Posterior vena cava (tissue), 2 donors: ENCODE measurements around the gene PRDM16. TPM values are rescaled to one million over a fixed set of nuclear protein-coding genes. Genes with fewer than 3 reads are reported as not detected.

ENCODE experiments used
- DNase-seq: peaks from one replicate; pipeline ENCODE4 v3.0.0-alpha.2; 2020; ENCODE audit warnings: low spot score
- intact Hi-C, 2 donors: fragments of 100-400 bp; cut with DNase I; formaldehyde crosslinking; loops; one replicate each; pipeline versions ENCODE4 v1.14.1 to v1.14.2; 2022 to 2023
- total RNA-seq, 2 donors: library from RNA; stranded (reverse); fragmentation: NEBNext Ultra II Directional; extraction: Animal tissue kit (Norgen Biotek cat#: 25700); gene quantifications; one replicate each; pipeline ENCODE4 v1.2.1, GENCODE V29; 2021
- donor health status: DM: yes; HTN: yes; CAD: no.
- donor health status: DM: yes; HTN: yes; CAD: no.

Gene PRDM16
- total RNA-seq, 2 donors from 2014 or later = 15.8 to 21.1 TPM

DNA sequence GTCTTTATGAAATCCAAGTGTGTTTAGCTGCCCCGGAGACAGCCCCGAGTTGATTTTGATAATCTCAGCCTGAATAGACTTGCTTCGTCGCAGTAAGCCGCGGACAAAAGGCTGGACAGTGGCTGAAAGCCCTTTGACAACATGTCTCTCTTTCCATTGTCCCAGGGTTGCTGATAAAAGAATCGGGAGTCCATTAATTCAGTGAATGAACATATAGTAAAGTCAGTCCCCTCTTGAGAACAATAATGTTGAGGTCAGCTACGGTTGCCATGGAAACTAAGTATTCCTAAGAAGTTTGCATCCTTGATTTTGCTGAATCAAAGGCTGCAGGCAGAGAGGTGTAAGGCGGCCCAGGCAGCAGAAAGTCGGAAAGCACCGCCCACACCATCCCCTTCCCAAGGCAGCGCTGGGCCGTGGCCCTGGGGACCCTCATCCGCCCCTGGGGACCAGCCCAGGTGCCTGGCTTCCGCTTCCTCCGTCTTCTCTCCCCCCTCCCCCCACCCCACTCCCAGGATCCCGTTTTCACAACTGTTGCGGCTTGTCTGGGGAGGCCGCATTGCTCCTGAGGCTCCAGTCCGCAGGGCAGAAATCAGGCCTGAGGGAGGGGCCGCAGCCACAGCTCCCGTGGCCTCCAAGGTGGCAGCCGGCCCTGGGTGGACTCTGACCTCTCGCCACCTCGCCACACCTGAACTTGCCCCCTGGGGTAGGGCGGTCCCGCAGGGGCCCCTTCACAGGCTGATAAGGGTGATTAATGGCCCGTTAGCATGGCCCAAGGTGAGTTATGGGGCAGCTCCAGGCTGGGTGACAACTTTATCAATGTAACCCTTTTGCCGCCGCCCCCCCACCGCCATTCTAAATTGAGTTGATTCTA lies 180.9 kb downstream of the PRDM16 start:
- intact Hi-C loops = loop anchor here in 1 of 2 donors (5.0 kb wide), 1 partner anchor 1257 kb away; no protein-coding TSS in a partner anchor
- DNase-seq = no peak

DNA sequence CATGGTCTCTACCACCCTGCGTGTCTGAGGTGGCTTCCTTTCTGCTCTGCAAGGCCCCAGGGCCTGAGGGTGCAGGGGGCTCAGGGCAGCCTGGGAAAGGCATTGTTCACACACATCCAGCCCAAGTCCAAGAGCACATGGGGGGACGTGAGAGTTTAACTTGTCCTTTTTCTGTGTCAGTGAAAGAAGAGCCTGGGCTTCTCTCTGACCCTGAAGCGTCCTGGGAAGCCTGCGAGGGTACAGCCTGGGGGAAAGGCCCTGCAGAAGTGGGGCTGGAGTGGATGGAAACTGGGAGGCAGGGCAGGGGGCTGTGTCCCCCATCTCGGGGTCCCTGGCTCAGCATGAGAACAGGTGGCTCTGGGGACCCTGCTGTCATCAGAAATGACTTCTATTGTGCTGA lies 181.6 kb downstream of the PRDM16 start:
- no peak for DNase-seq
- intact Hi-C loops = loop anchor here in 1 of 2 donors (5.0 kb wide), 1 partner anchor 1257 kb away; no protein-coding TSS in a partner anchor

DNA sequence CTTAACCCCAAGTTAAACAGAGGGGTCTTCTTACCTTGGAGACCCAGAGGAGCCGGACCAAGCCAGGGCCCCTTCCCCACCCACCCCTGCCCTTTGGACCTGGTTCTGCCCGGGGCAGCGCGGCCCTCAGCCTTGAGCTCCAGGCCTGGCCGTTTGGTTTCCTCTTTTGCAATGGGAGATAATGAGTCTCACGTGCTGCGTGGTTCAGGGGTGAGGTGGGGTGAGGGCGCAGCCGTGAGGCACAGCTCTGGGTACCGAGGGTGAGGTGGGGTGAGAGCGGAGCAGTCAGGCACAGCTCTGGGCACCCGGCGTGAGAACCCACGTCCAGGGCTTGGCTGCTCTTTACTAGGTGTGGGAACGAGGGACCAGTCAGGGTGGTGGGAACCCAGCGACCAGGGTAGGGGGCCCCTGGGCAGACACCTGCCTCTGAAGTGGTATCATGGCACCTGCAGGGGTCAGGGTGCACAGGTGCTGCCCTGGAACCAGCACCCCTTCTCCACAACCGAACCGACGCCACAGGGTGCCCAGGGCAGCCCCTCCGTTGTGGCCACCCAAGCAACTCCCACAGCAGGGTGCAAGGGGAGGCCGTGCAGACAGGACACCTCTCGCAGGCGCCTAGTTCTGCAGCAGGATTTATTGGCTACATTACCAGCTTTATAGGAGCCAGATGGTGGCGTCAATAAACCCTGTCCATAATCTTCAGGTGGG lies 182.2 kb downstream of the PRDM16 start:
- DNase-seq = no peak
- intact Hi-C loops = loop anchor here in 1 of 2 donors (5.0 kb wide), 1 partner anchor 1256 kb away; no protein-coding TSS in a partner anchor

DNA sequence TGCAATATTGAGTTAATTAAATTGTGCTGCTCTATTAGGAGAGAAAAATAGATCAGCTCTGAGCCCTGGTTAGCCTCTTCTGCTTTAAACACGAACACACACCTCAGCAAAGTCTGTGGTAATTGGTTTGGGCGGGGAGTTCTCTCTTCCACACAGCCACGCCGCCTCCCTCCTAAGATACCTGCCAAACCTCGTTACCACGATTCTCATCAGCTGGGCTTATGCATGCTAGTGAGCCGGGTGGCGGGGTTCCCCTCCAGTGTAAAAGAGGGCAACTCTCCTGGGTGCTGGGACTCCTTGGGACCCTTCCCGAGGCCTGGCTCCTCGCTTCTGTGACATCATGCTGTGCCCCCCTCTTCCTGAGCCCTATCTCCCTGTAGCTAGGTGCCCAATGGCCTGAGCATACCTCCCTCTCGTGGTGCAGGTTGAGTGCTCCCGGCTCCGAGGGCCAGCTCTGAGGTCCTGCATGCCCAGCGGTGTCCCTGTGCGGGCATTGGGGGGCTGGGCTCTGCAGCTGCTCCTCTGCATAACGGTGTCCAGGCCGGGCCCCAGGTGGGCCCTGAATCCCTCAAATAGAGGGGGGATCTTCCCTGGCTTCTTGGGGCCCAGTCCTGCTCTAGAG lies 182.9 kb downstream of the PRDM16 start:
- no peak for DNase-seq
- intact Hi-C loops = loop anchor here in 1 of 2 donors (5.0 kb wide), 1 partner anchor 1255 kb away; no protein-coding TSS in a partner anchor

DNA sequence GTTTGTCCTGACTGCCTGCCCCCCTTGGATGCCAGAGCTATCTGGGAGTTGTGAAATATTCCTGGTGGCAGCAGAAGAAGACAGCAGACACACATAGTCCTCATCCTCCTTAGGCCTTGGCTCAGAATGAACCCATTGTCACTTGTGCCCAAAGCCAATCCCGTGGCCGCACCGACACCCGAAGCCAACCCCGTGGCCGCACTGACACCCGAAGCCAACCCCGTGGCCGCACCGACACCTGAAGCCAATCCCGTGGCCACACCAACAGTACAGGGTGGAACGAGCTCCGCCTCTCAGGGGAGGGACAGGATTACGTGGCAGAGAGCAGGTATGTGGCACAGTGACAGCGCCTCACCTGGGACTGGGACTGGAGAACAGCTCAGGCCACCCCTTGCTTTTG lies 186.7 kb downstream of the PRDM16 start:
- no peak for DNase-seq
- intact Hi-C loops = no loop called here

DNA sequence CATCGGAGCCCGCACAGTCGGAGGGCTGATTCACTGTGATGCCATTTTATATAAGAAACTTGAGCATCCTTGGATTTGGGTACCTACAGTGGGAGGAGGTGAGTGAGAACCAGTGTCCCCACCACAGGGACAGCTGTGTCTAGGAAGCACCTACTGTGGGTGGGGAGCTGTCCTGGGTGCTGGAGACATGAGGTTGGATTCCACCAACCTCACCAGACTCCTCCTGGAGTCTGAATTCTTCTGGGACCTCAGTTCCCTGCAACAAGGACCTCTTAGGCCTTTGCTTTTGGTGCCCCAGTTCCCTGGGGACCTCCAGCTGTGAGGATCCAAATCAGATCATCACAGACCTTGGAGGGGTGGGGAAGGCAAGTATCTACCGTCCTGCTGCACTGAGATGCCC lies 188.8 kb downstream of the PRDM16 start:
- no peak for DNase-seq
- intact Hi-C loops = no loop called here

DNA sequence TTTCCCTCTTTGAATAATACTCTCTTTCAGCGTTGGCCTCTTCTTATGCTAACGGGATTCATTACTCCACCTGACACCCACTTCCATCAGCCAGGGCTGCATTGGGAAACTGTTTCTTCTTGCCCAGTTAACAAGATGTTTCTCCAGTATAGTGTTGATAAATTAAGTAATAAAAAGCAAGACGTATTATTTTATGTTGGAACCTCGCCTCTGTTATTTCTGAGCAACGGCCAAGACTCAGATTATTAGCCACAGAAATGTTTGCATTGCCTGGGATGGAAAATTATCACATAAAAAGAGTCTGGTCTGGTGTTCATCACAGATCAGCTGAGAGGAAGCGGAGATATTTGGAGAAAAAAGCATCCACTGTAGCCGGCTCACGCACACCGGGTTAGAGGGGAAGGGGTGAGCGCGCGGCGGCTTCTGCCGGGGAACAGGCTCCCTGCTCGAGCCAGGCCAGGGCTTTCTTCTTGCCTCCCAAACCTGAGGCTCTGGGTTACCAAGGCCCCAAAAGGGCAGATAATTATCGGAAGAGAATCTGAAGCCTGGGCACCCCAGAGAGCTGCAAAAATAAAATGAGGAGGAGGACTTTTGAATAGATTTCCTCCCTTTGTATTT lies 189.5 kb downstream of the PRDM16 start:
- no peak for DNase-seq
- intact Hi-C loops = no loop called here

DNA sequence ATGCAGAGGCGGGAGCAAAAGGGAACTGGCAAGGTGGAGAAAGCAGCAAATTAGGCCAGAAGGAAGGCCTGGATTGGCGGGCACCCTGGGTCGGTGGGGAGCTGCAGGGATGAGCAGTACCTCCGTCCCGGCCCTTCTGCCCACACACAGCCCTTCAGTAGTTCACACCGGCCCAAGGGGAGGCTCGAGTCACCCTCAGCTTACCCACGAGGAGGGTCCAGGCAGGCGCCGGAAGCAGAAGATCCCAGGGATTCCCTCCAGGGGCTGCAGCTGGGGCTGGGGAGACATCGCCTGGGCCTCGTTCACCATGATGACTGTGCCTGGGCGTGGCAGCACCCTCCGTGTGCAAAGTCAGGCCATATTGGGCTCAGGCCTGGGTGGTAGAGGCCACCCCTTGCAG lies 190.0 kb downstream of the PRDM16 start:
- intact Hi-C loops = no loop called here
- no peak for DNase-seq

DNA sequence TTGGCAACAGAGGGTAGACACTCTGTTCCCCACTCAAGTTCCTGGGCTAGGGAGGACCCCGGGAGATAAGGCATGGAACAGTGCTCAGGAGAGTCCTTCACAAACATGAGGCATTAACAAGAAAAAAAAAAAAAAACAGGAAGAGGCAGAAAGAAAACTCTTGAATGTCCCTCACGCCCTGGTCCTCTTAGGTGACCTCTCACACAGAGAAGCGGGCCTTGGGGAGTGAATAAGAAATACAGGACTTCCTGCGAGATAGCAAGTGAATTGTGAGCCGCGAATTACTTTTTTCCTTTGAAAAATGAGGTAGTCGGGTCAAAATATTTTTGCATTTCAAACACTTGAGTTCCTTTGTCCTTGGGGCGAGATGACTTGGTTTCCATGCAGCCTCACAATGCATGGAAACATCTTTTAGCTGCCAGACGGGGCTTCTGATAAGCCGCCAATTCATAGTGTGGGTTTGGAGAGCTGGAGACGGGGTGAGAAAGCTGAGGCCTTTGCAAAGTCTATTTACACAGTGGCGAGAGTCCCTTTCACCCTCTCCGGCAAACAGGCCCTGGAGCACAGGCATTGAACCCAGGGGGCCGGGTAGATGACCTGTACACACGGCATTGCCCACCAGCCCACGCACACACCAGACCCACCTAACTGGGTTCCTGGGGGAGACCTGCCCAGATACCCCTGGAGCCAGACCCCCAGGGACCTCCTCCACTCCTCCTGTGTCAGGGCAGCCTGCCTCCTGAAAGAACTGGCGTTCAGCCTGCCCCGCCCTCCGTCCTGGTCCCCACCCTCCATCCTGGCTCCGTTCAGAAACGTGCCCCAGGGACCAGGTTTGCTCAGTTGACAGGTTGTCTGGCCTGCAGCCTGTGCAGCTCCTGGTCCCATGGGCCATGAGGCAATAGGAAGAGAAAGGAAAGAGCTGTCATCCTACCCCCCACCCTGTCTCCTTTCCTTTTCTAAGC lies 192.3 kb downstream of the PRDM16 start:
- intact Hi-C loops = no loop called here
- no peak for DNase-seq

DNA sequence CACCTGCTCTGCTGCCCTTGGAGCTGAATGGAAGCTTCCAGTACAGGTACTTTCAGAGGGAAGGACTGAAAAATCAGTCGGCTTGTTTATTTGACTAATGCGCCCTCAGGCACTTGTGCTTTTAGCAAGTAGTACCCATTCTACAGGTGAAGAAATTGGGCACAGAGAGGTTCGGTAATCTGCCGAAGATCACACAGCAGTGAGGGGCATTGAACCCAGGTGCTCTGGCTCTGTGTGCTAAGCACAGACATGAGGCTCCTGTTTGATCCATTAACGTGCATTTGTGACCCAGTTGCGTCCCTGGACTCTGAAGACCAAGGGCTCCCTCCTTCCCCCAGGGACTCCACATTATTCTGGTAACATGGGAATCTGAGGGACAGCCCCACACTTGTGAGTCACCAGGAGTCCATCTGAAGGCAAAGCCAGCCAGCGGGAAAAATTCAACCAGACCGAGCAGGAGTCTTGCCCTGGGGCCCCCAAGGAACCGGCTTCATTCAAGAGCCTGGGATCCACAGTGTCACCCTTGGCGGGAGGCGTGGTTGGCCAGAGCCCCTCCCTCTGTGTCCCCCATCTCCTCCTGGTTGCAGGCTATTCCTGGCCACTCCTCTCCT lies 193.1 kb downstream of the PRDM16 start:
- intact Hi-C loops = no loop called here

DNA sequence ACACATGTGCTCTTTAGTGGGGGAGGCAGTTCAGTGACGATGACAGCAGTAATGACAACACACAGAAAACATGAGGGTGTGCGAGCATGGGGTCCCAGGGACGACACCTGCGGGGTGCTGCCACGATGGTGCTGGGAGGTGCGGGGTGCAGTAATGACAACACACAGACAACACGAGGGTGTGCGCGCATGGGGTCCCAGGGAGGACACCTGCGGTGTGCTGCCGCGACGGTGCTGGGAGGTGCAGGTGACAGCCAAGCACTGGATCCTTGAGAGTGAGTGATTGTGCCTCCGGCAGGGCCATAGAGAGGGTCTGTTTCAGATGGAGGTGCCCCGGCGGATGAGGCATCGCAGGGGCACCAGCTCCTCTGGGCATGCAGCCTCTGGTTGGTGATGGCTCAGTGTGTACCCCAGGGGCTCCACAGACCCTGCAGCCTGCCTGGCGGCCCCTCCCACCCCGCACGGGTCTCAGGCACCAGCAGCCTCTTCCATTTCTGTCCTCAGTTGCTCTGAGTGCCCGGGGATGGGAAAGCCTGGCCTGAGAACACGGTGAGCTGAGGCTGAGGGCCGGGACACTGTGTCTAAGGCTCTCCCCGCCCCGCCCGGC lies 193.8 kb downstream of the PRDM16 start:
- no peak for DNase-seq
- intact Hi-C loops = no loop called here

More for the DNA sequence above, 193.1 kb downstream of the PRDM16 start:
- no peak for DNase-seq

DNA sequence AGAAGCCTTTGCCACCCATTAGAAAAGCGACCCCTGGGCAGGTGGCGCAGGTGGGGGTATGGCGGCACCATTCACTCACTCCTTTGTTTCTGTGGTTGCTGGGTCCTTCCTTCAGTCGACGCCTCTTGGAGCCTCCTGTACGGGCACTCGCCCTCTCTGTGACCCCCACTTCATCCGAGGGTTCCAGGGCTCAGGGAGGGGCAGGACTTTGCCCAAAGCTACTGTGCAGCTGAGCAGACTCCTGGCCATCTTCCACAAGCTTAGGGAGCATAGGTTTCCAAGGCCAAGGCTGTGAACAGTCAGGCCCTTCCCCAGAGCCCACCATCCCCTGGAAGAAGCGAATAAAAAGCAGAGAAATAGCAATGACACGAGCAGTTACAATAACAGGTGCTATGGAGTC lies 194.8 kb downstream of the PRDM16 start:
- intact Hi-C loops = no loop called here
- no peak for DNase-seq

DNA sequence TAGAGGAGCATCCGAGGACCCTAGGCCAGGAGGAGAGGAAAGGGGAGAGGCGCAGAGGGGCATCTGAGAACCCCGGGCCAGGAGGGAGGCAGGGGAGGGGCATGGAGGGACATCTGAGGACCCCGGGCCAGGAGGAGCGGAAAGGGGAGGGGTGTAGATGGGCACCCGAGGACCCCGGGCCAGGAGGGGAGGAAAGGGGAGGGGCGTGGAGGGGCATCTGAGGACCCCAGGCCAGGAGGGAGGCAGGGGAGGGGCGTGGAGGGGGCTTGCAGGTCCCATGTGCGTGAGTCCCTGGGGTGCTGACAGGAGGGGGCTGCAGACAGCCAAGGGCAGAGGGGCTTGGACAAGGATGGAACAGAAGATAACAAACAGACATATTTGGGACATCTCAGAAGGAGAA lies 195.5 kb downstream of the PRDM16 start:
- intact Hi-C loops = no loop called here
- DNase-seq = no peak

DNA sequence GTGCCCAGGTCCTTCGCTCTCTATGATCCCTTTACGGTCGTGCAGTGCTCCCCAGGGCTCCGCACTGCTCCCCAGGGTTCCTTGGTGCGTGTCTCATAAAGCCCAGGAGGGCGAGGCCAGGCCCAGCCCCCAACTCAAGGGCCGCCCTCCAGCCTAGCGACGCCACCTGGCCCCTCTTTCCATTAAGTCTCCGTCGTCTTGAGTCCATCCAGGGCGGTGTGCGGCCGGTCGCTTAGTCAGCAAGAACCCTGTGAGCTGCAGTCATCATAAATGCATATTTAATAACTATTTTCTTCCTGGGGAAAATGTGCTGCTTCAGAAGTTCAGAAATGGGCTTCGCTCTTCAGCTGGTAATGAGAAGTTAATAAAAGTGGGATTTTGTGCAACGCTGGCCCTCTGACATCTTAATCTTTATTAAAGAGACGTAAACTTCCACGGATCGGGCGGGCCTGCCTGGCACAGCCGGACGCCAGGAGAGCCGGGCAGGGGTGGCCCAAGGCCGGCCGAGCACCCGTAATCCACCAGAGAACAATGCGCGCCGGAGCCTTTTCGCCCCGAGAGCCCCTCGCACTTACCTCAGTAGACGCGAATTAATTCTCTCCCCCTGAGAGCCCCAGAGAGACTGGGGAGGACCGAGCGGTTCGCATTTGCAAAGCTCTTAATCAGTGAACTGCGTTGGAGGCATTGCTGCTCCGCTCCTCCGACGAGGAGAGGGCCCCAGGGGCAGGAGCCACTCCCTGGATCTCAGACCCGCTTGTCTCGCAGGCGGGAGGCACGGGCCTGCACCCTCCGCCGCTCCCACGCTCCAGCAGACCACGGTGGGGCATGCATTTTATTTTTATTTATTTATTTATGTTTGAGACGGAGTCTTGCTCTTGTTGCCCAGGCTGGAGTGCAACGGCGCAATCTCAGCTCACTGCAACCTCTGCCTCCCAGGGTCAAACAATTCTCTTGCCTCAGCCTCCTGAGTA lies 197.1 kb downstream of the PRDM16 start:
- intact Hi-C loops = no loop called here
- no peak for DNase-seq

DNA sequence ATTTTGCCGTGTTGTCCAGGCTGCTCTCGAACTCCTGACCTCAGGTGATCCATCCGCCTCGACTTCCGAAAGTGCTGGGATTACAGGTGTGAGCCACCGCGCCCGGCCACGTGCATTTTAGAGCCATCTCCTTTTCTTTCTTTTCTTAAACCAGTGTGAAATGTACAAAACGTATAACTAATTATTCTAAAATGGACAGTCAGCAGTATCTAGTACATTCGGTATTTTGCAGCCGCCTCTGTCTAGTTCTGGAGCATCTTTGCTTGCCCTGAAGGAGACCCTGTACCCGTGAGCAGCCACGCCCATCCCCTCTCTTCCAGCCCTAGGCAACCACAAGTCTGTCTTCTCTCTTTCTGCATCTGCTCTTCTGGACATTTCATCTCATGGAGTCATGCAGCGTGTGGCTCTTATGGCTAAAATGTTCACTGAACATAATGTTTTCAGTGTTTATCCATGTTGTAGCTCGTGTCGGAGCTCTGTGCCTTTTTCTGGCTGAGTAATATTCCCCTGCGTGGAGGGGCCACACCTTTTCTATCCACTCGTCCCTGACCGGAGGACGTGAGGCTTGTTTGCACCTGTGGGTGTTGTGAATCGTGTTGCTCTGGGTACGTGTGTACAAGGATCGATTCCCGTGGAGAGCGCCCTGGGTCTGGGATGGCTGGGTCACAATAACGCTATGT lies 198.0 kb downstream of the PRDM16 start:
- intact Hi-C loops = no loop called here

More for the DNA sequence above, 198.0 kb downstream of the PRDM16 start:
- DNase-seq = no peak
